Measurements from ENCODE around the gene ZNF586. TPM values are rescaled to one million over a fixed set of nuclear protein-coding genes. Genes with fewer than 3 reads are reported as not detected.
A peak's percentile ranks its signal among the peaks of the same experiment; 100 is the strongest.

ZNF586 gene
- total RNA-seq, 1 donor: 19.5 TPM

DNA sequence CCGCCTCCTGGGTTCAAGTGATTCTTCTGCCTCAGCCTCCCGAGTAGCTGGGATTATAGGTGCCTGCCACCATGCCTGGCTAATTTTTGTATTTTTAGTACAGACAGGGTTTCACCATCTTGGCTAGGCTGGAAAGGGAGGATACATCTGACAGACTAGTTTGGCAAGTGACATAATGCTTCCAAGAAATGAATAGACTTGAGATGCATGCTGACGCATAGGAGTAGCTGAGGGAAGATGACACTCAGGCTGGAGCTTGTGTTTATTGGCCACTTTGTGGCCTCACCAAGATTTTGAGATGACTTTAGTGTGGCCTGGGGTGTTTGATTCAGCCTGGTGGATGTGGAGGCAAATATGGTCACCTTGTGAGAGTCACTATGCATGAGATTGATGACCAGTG is 4.0 kb downstream of the ZNF586 start:
- Histone ChIP-seq H3K9me3 (ENCODE audit: low read depth, low read length) (peaks cover 11% of the 10 kb centered on the region), H2AFZ (ENCODE audit: low read length) (no peak overlapping the region), H3K36me3 (ENCODE audit: insufficient read depth, low read length) (peaks cover 29% of the 10 kb centered on the region), H3K4me3 (ENCODE audit: insufficient read depth, low read length) (no peak overlapping the region), H4K20me1 (ENCODE audit: insufficient read depth, low read length) (peaks cover 3% of the 10 kb centered on the region), H3K27me3 (ENCODE audit: insufficient read depth, low read length) (no peaks in the 10 kb centered on the region), H3K27ac (ENCODE audit: low read depth, low read length) (no peak overlapping the region), H3K79me2 (ENCODE audit: insufficient read depth, low read length) (peaks cover 73% of the 10 kb centered on the region), H3K4me2 (ENCODE audit: insufficient read depth, low read length) (no peak overlapping the region), H3K4me1 (ENCODE audit: insufficient read depth, low read length) (peaks cover 3% of the 10 kb centered on the region)
- TF ChIP-seq, protein P1, sequence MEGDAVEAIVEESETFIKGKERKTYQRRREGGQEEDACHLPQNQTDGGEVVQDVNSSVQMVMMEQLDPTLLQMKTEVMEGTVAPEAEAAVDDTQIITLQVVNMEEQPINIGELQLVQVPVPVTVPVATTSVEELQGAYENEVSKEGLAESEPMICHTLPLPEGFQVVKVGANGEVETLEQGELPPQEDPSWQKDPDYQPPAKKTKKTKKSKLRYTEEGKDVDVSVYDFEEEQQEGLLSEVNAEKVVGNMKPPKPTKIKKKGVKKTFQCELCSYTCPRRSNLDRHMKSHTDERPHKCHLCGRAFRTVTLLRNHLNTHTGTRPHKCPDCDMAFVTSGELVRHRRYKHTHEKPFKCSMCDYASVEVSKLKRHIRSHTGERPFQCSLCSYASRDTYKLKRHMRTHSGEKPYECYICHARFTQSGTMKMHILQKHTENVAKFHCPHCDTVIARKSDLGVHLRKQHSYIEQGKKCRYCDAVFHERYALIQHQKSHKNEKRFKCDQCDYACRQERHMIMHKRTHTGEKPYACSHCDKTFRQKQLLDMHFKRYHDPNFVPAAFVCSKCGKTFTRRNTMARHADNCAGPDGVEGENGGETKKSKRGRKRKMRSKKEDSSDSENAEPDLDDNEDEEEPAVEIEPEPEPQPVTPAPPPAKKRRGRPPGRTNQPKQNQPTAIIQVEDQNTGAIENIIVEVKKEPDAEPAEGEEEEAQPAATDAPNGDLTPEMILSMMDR (IDR thresholded peaks at IDR 0.05; ENCODE audit: extremely low read depth, low read depth, low read length): no peak
- no peak for DNase-seq (ENCODE audit: insufficient read length, low spot score, missing footprints)

DNA sequence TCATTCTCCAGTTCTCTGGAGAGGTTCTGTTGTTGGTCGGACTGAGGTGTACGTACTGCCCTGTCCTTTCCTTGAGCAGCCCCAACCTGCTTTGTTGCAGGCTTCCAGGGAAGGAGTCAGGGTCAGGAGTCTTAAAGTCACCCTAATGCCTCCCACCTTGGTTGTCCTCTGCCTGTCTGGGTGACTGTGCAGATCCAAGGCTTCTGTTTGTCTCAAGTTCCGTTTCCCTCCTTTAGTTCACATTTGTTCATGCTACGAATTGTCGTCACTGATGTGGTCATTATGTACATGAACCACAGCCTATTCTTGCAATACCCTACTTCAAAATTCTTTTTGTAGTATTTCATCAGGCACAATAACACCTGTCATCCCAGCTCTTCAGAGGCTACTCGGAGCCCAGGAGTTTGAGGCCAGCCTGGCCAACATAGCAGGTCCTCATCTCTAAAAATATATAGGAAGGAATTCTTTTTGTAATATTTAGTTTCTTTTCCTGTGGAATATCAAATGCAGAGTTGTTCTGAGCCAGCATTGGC is 7.4 kb downstream of the ZNF586 start:
- TF ChIP-seq, protein P1 (IDR thresholded peaks at IDR 0.05; ENCODE audit: extremely low read depth, low read depth, low read length): no peak
- DNase-seq (ENCODE audit: insufficient read length, low spot score, missing footprints): no peak
- peaks cover 7% of the 10 kb centered on the region for H4K20me1 ChIP-seq (ENCODE audit: insufficient read depth, low read length)
- H2AFZ ChIP-seq (ENCODE audit: low read length): no peak overlapping the region
- no peaks in the 10 kb centered on the region for H3K27me3 ChIP-seq (ENCODE audit: insufficient read depth, low read length)
- H3K4me2 ChIP-seq (ENCODE audit: insufficient read depth, low read length): no peak overlapping the region
- H3K4me3 ChIP-seq (ENCODE audit: insufficient read depth, low read length): no peak overlapping the region
- H3K9me3 ChIP-seq (ENCODE audit: low read depth, low read length): peaks cover 30% of the 10 kb centered on the region
- H3K36me3 ChIP-seq (ENCODE audit: insufficient read depth, low read length): peaks cover 48% of the 10 kb centered on the region
- H3K4me1 ChIP-seq (ENCODE audit: insufficient read depth, low read length): no peaks in the 10 kb centered on the region
- H3K27ac ChIP-seq (ENCODE audit: low read depth, low read length): no peak overlapping the region
- H3K79me2 ChIP-seq (ENCODE audit: insufficient read depth, low read length): peaks cover 87% of the 10 kb centered on the region

DNA sequence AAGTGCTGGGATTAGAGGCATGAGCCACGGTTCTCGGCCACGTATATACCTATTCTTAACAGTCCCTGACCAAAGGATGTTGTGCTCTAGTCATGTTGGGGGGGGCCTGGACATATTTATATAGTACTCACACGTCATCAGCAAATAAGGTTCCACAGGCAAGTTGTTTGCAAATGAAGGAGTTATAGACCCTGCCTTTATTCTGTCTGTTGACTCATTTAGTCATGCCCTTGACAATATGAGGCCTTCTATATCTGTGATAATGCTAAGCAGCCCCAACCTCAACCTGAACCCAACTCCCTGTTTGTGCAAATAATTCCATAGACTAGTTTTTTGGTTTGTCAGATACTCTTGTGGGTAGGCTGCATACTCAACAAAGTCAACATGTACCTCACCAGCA is 8.9 kb downstream of the ZNF586 start:
- H3K27ac ChIP-seq (ENCODE audit: low read depth, low read length): no peak overlapping the region
- DNase-seq (ENCODE audit: insufficient read length, low spot score, missing footprints): no peak
- H3K9me3 ChIP-seq (ENCODE audit: low read depth, low read length): peaks cover 30% of the 10 kb centered on the region
- H3K4me3 ChIP-seq (ENCODE audit: insufficient read depth, low read length): no peak overlapping the region
- TF ChIP-seq, protein P1 (IDR thresholded peaks at IDR 0.05; ENCODE audit: extremely low read depth, low read depth, low read length): no peak
- peaks cover 76% of the 10 kb centered on the region for H3K79me2 ChIP-seq (ENCODE audit: insufficient read depth, low read length)
- no peak overlapping the region for H2AFZ ChIP-seq (ENCODE audit: low read length)
- H3K4me1 ChIP-seq (ENCODE audit: insufficient read depth, low read length): no peaks in the 10 kb centered on the region
- peaks cover 7% of the 10 kb centered on the region for H4K20me1 ChIP-seq (ENCODE audit: insufficient read depth, low read length)
- H3K27me3 ChIP-seq (ENCODE audit: insufficient read depth, low read length): no peaks in the 10 kb centered on the region
- H3K4me2 ChIP-seq (ENCODE audit: insufficient read depth, low read length): no peak overlapping the region
- peaks cover 50% of the 10 kb centered on the region for H3K36me3 ChIP-seq (ENCODE audit: insufficient read depth, low read length)

DNA sequence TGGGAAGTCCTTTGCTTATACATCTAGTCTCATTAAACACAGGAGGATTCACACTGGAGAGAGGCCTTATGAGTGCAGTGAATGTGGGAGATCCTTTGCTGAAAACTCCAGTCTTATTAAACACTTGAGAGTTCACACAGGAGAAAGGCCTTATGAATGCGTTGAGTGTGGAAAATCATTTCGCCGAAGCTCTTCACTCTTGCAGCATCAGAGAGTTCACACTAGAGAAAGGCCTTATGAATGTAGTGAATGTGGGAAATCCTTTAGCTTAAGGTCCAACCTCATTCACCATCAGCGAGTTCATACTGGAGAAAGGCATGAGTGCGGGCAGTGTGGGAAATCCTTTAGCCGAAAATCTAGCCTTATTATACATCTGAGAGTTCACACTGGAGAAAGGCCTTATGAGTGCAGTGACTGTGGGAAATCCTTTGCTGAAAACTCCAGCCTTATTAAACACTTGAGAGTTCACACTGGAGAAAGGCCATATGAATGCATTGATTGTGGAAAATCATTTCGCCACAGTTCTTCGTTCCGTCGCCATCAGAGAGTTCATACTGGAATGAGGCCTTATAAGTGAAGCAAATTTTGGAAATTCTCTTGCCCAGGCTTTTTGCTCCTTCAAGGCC is 9.9 kb downstream of the ZNF586 start:
- TF ChIP-seq, protein P1 (IDR thresholded peaks at IDR 0.05; ENCODE audit: extremely low read depth, low read depth, low read length): no peak
- H3K4me1 ChIP-seq (ENCODE audit: insufficient read depth, low read length): no peaks in the 10 kb centered on the region
- H2AFZ ChIP-seq (ENCODE audit: low read length): no peak overlapping the region
- peak overlapping the region; percentile 19 for H3K4me3 ChIP-seq (ENCODE audit: insufficient read depth, low read length)
- H3K27me3 ChIP-seq (ENCODE audit: insufficient read depth, low read length): no peaks in the 10 kb centered on the region
- peaks cover 71% of the 10 kb centered on the region for H3K79me2 ChIP-seq (ENCODE audit: insufficient read depth, low read length)
- H4K20me1 ChIP-seq (ENCODE audit: insufficient read depth, low read length): peaks cover 7% of the 10 kb centered on the region
- peaks cover 30% of the 10 kb centered on the region for H3K9me3 ChIP-seq (ENCODE audit: low read depth, low read length)
- no peak for DNase-seq (ENCODE audit: insufficient read length, low spot score, missing footprints)
- no peak overlapping the region for H3K27ac ChIP-seq (ENCODE audit: low read depth, low read length)
- H3K36me3 ChIP-seq (ENCODE audit: insufficient read depth, low read length): peaks cover 50% of the 10 kb centered on the region
- H3K4me2 ChIP-seq (ENCODE audit: insufficient read depth, low read length): no peak overlapping the region
